Activated T-cell treated with anti-CD3 and anti-CD28 coated beads, Interleukin-2, amount 50 U/mL, for 24 hours (primary cell): ENCODE measurements around the gene MISP3.

Experiments used
- DNase-seq: peaks from one replicate; pipeline ENCODE4 v3.0.0-alpha.2; 2020
- H3K27ac Mint-ChIP-seq: 2 replicates; pipeline ENCODE4 v1.8.0; 2020; ENCODE audit warnings: mild to moderate bottlenecking, mixed read lengths
- H3K27me3 Mint-ChIP-seq: 2 replicates; pipeline ENCODE4 v1.8.0; 2020; ENCODE audit warnings: mixed read lengths
- H3K36me3 Mint-ChIP-seq: 2 replicates; pipeline ENCODE4 v1.8.0; 2020; ENCODE audit warnings: low read depth, mixed read lengths
- H3K4me1 Mint-ChIP-seq: 2 replicates; pipeline ENCODE4 v1.8.0; 2020; ENCODE audit warnings: low read depth, mixed read lengths
- H3K4me3 Mint-ChIP-seq: 2 replicates; pipeline ENCODE4 v1.8.0; 2020; ENCODE audit warnings: mild to moderate bottlenecking, moderate library complexity, mixed read lengths
- H3K9me3 Mint-ChIP-seq: 2 replicates; pipeline ENCODE4 v1.8.0; 2020; ENCODE audit warnings: mixed read lengths

The MISP3 gene

GRCh38 chr19:14113762-14114414 is 41.3 kb downstream of the MISP3 start:
- Mint-ChIP-seq H3K4me1 (peaks cover 52% of the 10 kb centered on the region), H3K27ac (peak overlapping the region; percentile 49), H3K27me3 (no peaks in the 10 kb centered on the region), H3K4me3 (no peak overlapping the region), H3K36me3 (peaks cover 2% of the 10 kb centered on the region), H3K9me3 (no peaks in the 10 kb centered on the region)
- peak; percentile 66 for DNase-seq

GRCh38 chr19:14114439-14114838 is 41.9 kb downstream of the MISP3 start:
- DNase-seq: no peak
- Mint-ChIP-seq H3K36me3 (peaks cover 6% of the 10 kb centered on the region), H3K9me3 (no peaks in the 10 kb centered on the region), H3K4me3 (no peak overlapping the region), H3K4me1 (peaks cover 55% of the 10 kb centered on the region), H3K27me3 (no peaks in the 10 kb centered on the region), H3K27ac (no peak overlapping the region)

- Mint-ChIP-seq H3K4me3 (no peak overlapping the region), H3K27ac (no peak overlapping the region), H3K36me3 (peaks cover 7% of the 10 kb centered on the region), H3K4me1 (peaks cover 55% of the 10 kb centered on the region), H3K27me3 (no peaks in the 10 kb centered on the region), H3K9me3 (no peaks in the 10 kb centered on the region)
- DNase-seq: peak; percentile 71
These were observed 42.3 kb downstream of the MISP3 start for GRCh38 chr19:14114854-14115253.

GRCh38 chr19:14115756-14116155 is 43.2 kb downstream of the MISP3 start:
- H3K27ac Mint-ChIP-seq: no peak overlapping the region
- no peak for DNase-seq
- H3K27me3 Mint-ChIP-seq: no peaks in the 10 kb centered on the region
- no peaks in the 10 kb centered on the region for H3K9me3 Mint-ChIP-seq
- H3K4me3 Mint-ChIP-seq: peak overlapping the region; percentile 81
- peaks cover 55% of the 10 kb centered on the region for H3K4me1 Mint-ChIP-seq
- peaks cover 13% of the 10 kb centered on the region for H3K36me3 Mint-ChIP-seq

- Mint-ChIP-seq H3K4me3 (peak overlapping the region; percentile 81), H3K4me1 (peaks cover 55% of the 10 kb centered on the region), H3K9me3 (no peaks in the 10 kb centered on the region), H3K27ac (peak overlapping the region; percentile 75), H3K27me3 (no peaks in the 10 kb centered on the region), H3K36me3 (peaks cover 18% of the 10 kb centered on the region)
- no peak for DNase-seq
These were observed 43.9 kb downstream of the MISP3 start for GRCh38 chr19:14116525-14116917.

GRCh38 chr19:14116918-14117578 is 44.5 kb downstream of the MISP3 start:
- DNase-seq: no peak
- H3K9me3 Mint-ChIP-seq: no peaks in the 10 kb centered on the region
- H3K27me3 Mint-ChIP-seq: no peaks in the 10 kb centered on the region
- H3K4me3 Mint-ChIP-seq: peak overlapping the region; percentile 81
- peak overlapping the region; percentile 75 for H3K27ac Mint-ChIP-seq
- peaks cover 50% of the 10 kb centered on the region for H3K4me1 Mint-ChIP-seq
- peaks cover 20% of the 10 kb centered on the region for H3K36me3 Mint-ChIP-seq

- Mint-ChIP-seq H3K27me3 (no peaks in the 10 kb centered on the region), H3K4me1 (peaks cover 43% of the 10 kb centered on the region), H3K4me3 (peak within 1 kb of the TSS; percentile 81), H3K27ac (peak within 1 kb of the TSS; percentile 90), H3K9me3 (no peaks in the 10 kb centered on the region), H3K36me3 (peaks cover 24% of the 10 kb centered on the region)
- peak; percentile 98 for DNase-seq
These were observed 45.1 kb downstream of the MISP3 start, which contains the start of gene PRKACA for GRCh38 chr19:14117668-14118164. Gene PRKACA, minus strand, starts transcription at chr19:14117762. Its CDS starts 215 bp downstream, at chr19:14117547.

GRCh38 chr19:14118165-14119051 is 45.8 kb downstream of the MISP3 start:
- DNase-seq: peak; percentile 60
- Mint-ChIP-seq H3K9me3 (no peaks in the 10 kb centered on the region), H3K27ac (peak overlapping the region; percentile 90), H3K4me3 (peak overlapping the region; percentile 81), H3K4me1 (peaks cover 39% of the 10 kb centered on the region), H3K27me3 (no peaks in the 10 kb centered on the region), H3K36me3 (peaks cover 29% of the 10 kb centered on the region)

- no peaks in the 10 kb centered on the region for H3K27me3 Mint-ChIP-seq
- peaks cover 33% of the 10 kb centered on the region for H3K36me3 Mint-ChIP-seq
- peak overlapping the region; percentile 90 for H3K27ac Mint-ChIP-seq
- no peaks in the 10 kb centered on the region for H3K9me3 Mint-ChIP-seq
- peaks cover 32% of the 10 kb centered on the region for H3K4me1 Mint-ChIP-seq
- no peak for DNase-seq
- peak overlapping the region; percentile 81 for H3K4me3 Mint-ChIP-seq
These were observed 46.6 kb downstream of the MISP3 start for GRCh38 chr19:14119146-14119545.

GRCh38 chr19:14119644-14120496 is 47.3 kb downstream of the MISP3 start:
- no peak for DNase-seq
- Mint-ChIP-seq H3K36me3 (peaks cover 40% of the 10 kb centered on the region), H3K9me3 (no peaks in the 10 kb centered on the region), H3K27ac (peak overlapping the region; percentile 3), H3K4me3 (no peak overlapping the region), H3K4me1 (peaks cover 29% of the 10 kb centered on the region), H3K27me3 (no peaks in the 10 kb centered on the region)

- DNase-seq: no peak
- H3K36me3 Mint-ChIP-seq: peaks cover 46% of the 10 kb centered on the region
- H3K4me3 Mint-ChIP-seq: no peak overlapping the region
- peaks cover 24% of the 10 kb centered on the region for H3K4me1 Mint-ChIP-seq
- no peaks in the 10 kb centered on the region for H3K27me3 Mint-ChIP-seq
- peak overlapping the region; percentile 3 for H3K27ac Mint-ChIP-seq
- H3K9me3 Mint-ChIP-seq: no peaks in the 10 kb centered on the region
These were observed 47.9 kb downstream of the MISP3 start for GRCh38 chr19:14120497-14120780.

- no peak overlapping the region for H3K4me3 Mint-ChIP-seq
- no peak overlapping the region for H3K27ac Mint-ChIP-seq
- peaks cover 9% of the 10 kb centered on the region for H3K4me1 Mint-ChIP-seq
- H3K9me3 Mint-ChIP-seq: no peaks in the 10 kb centered on the region
- DNase-seq: no peak
- H3K36me3 Mint-ChIP-seq: peaks cover 62% of the 10 kb centered on the region
- no peaks in the 10 kb centered on the region for H3K27me3 Mint-ChIP-seq
These were observed 50.3 kb downstream of the MISP3 start for GRCh38 chr19:14122924-14123323.
